HepG2 (cell line): ENCODE data around the gene CD68. TPM values are rescaled to one million over a fixed set of nuclear protein-coding genes. Genes with fewer than 3 reads are reported as not detected.

Experiments
- DNMT1 ChIP-seq: sonication (generic); formaldehyde crosslinking; IDR thresholded peaks from 2 replicates; pipeline ENCODE4 v1.5.1; 2020; ENCODE audit warnings: mild to moderate bottlenecking, missing genetic modification reagents
- ELF3 ChIP-seq: IDR thresholded peaks from 2 replicates; pipeline ENCODE4 v1.6.1; 2016; ENCODE audit warnings: missing genetic modification reagents, missing compliant biosample characterization
- ETV6 ChIP-seq: sonication (generic); formaldehyde crosslinking; conservative IDR thresholded peaks from 2 replicates; pipeline ENCODE4 v1.4.0; 2020; ENCODE audit warnings: missing genetic modification reagents
- HDAC1 ChIP-seq: sonication (generic); formaldehyde crosslinking; IDR thresholded peaks from 2 replicates; pipeline ENCODE4 v1.5.1; 2020; ENCODE audit warnings: mild to moderate bottlenecking, missing genetic modification reagents
- IRF2 ChIP-seq: IDR thresholded peaks from 2 replicates; pipeline ENCODE4 v1.6.1; 2018; ENCODE audit warnings: missing genetic modification reagents, missing compliant biosample characterization
- MIER3 ChIP-seq: IDR thresholded peaks from 2 replicates; pipeline ENCODE4 v1.6.1; 2016; ENCODE audit warnings: missing compliant biosample characterization, borderline replicate concordance
- NCOA2 ChIP-seq: sonication (generic); formaldehyde crosslinking; IDR thresholded peaks from 2 replicates; pipeline ENCODE4 v1.8.0; 2022; ENCODE audit warnings: inconsistent platforms
- NFIB ChIP-seq: sonication (generic); formaldehyde crosslinking; IDR thresholded peaks from 2 replicates; pipeline ENCODE4 v1.9.0; 2021; ENCODE audit warnings: missing genetic modification reagents, mild to moderate bottlenecking, borderline replicate concordance
- NR2C2 ChIP-seq: sonication (generic); formaldehyde crosslinking; IDR thresholded peaks from 2 replicates; pipeline ENCODE4 v1.4.0; 2020; ENCODE audit warnings: missing genetic modification reagents, mild to moderate bottlenecking, moderate library complexity, borderline replicate concordance
- PRMT3 ChIP-seq: sonication (generic); formaldehyde crosslinking; IDR thresholded peaks from 2 replicates; pipeline ENCODE4 v1.8.1; 2022; ENCODE audit warnings: low read depth, mild to moderate bottlenecking, moderate library complexity, missing genetic modification reagents, borderline replicate concordance
- RXRA ChIP-seq: sonication (generic); formaldehyde crosslinking; IDR thresholded peaks from 2 replicates; pipeline ENCODE4 v1.5.1; 2020; ENCODE audit warnings: missing genetic modification reagents
- ZNF20 ChIP-seq: sonication (generic); formaldehyde crosslinking; IDR thresholded peaks from 2 replicates; pipeline ENCODE4 v1.4.0; 2020; ENCODE audit warnings: mild to moderate bottlenecking, moderate library complexity, missing genetic modification reagents
- ZNF205 ChIP-seq: IDR thresholded peaks from 2 replicates; pipeline ENCODE4 v1.6.1; 2018; ENCODE audit warnings: missing biosample characterization, missing genetic modification reagents
- ZNF546 ChIP-seq: sonication (generic); formaldehyde crosslinking; conservative IDR thresholded peaks from 2 replicates; pipeline ENCODE4 v1.8.1; 2023; ENCODE audit warnings: mild to moderate bottlenecking, missing genetic modification reagents
- ZNF724P ChIP-seq: sonication (generic); formaldehyde crosslinking; IDR thresholded peaks from 2 replicates; pipeline ENCODE4 v1.8.0; 2022; ENCODE audit warnings: missing genetic modification reagents, borderline replicate concordance
- ZNF747 ChIP-seq: sonication (generic); formaldehyde crosslinking; IDR thresholded peaks from 2 replicates; pipeline ENCODE4 v1.8.1; 2023; ENCODE audit warnings: missing genetic modification reagents, mild to moderate bottlenecking, borderline replicate concordance
- polyA plus RNA-seq, 8 experiments: library from polyadenylated mRNA; depleted of rRNA in 3 of 8; stranded (reverse) in 7 of 8; unstranded in 1 of 8; fragments of >200 nt; fragmentation: Illumina TruSeq in 4 of 8; extraction: Trizol in 4 of 8; gene quantifications; 2 replicates each; pipeline versions ENCODE4 v1.2.1 to v1.2.3, GENCODE V29; 2011 to 2016; ENCODE audit warnings: low read depth in 4 of 8, missing spikeins in 1 of 8, mixed read lengths in 1 of 8; ENCODE audit not compliant: insufficient read depth in 1 of 8
- total RNA-seq, 5 experiments: library from RNA; depleted of rRNA; stranded (reverse); fragments of >200 nt; fragmentation: Illumina TruSeq; extraction: Trizol; gene quantifications; 2 replicates each; pipeline ENCODE4 v1.2.3, GENCODE V29; 2016; ENCODE audit warnings: low read depth in 1 of 5
- TF ChIP-seq, protein P1 (sequence below): sonication (generic); formaldehyde crosslinking; IDR thresholded peaks from 2 replicates; pipeline ENCODE4 v1.8.1; 2023; ENCODE audit warnings: missing genetic modification reagents, inconsistent platforms, borderline replicate concordance
- TF ChIP-seq, protein P2 (sequence below): sonication (generic); formaldehyde crosslinking; IDR thresholded peaks from 2 replicates; pipeline ENCODE4 v1.4.0; 2020; ENCODE audit warnings: missing genetic modification reagents
- TF ChIP-seq, protein P3 (sequence below): sonication (generic); formaldehyde crosslinking; IDR thresholded peaks from 2 replicates; pipeline ENCODE4 v1.4.0; 2020; ENCODE audit warnings: low read depth, mild to moderate bottlenecking, missing genetic modification reagents
- TF ChIP-seq, protein P4 (sequence below): sonication (generic); formaldehyde crosslinking; IDR thresholded peaks from 2 replicates; pipeline ENCODE4 v1.8.0; 2022; ENCODE audit warnings: mild to moderate bottlenecking, missing genetic modification reagents; ENCODE audit not compliant: insufficient replicate concordance
- TF ChIP-seq, protein P5 (sequence below): sonication (generic); formaldehyde crosslinking; IDR thresholded peaks from 2 replicates; pipeline ENCODE4 v1.5.0; 2020; ENCODE audit warnings: missing genetic modification reagents, mild to moderate bottlenecking, borderline replicate concordance

CD68 gene
- total and polyA plus RNA-seq, 2 of the 13 experiments (the other 11 are each of a cell fraction or from before 2014, with no cell fraction given): 10.3 to 104 TPM

DNA sequence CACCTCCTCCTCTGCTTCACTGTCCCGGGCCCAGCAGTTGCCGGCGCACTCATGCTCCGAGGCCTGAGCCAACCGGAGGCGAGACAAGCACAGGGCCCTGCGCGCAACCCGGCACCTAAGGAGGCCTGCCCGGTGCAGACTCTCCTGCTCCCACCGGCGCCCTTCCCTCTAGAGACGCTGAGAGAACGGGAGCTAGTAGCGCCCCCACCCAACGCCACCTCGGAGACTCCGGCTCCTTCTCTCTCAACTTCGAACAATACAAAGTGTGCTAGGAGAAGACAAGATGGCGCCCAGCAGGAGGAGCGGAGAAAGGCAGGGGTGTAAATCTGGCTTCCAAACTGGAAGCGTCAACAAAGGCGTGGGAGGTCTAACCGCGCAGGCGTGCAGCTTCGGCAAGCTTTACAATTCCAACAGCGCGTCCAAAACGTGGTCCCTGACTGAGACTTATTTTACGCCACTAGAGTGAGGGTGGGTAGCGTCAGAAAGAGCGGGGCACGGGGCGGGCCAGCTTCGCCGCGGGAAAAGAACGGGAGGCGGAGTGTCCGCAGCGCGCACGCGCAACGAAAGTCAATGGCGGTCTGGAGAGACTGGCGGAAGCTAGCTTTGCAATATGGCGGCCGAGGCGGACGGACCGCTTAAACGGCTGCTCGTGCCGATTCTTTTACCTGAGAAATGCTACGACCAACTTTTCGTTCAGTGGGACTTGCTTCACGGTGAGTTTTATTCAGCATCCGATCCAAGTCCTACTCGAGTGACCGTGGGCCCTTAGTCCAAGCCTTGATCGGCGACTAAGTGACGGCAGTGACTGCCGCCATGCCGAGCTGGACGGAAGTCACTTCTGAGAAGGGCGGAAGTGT lies 4.0 kb downstream of the CD68 start, which contains the start of gene MPDU1 (continued):
- TF ChIP-seq, protein P1, sequence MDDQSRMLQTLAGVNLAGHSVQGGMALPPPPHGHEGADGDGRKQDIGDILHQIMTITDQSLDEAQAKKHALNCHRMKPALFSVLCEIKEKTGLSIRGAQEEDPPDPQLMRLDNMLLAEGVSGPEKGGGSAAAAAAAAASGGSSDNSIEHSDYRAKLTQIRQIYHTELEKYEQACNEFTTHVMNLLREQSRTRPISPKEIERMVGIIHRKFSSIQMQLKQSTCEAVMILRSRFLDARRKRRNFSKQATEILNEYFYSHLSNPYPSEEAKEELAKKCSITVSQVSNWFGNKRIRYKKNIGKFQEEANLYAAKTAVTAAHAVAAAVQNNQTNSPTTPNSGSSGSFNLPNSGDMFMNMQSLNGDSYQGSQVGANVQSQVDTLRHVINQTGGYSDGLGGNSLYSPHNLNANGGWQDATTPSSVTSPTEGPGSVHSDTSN (CRISPR knock-in tag): 0 out of 2 replicates have a peak, but pooled peaks have one; percentile 72
- TF ChIP-seq IRF2 (CRISPR knock-in tag) (peak; percentile 65; the same call in 1 of the 2 replicates), NFIB (CRISPR knock-in tag) (no peak), NCOA2 (CRISPR knock-in tag) (peak; percentile 12; the same call in 1 of the 2 replicates), NR2C2 (CRISPR knock-in tag) (peak; percentile 66; the same call in 1 of the 2 replicates), MIER3 (CRISPR knock-in tag) (peak; percentile 94), ELF3 (CRISPR knock-in tag) (peak; percentile 73), ZNF546 (no peak; the same call in 1 of the 2 replicates), HDAC1 (CRISPR knock-in tag) (peak; percentile 78), ZNF724P (CRISPR knock-in tag) (peak; percentile 50), RXRA (peak; percentile 36), DNMT1 (CRISPR knock-in tag) (no peak), PRMT3 (peak; percentile 50; the same call in 1 of the 2 replicates), ETV6 (CRISPR knock-in tag) (peak; percentile 54), ZNF747 (peak; percentile 90), ZNF20 (no peak), ZNF205 (peak; percentile 63; the same call in 1 of the 2 replicates)
- TF ChIP-seq, protein P2, sequence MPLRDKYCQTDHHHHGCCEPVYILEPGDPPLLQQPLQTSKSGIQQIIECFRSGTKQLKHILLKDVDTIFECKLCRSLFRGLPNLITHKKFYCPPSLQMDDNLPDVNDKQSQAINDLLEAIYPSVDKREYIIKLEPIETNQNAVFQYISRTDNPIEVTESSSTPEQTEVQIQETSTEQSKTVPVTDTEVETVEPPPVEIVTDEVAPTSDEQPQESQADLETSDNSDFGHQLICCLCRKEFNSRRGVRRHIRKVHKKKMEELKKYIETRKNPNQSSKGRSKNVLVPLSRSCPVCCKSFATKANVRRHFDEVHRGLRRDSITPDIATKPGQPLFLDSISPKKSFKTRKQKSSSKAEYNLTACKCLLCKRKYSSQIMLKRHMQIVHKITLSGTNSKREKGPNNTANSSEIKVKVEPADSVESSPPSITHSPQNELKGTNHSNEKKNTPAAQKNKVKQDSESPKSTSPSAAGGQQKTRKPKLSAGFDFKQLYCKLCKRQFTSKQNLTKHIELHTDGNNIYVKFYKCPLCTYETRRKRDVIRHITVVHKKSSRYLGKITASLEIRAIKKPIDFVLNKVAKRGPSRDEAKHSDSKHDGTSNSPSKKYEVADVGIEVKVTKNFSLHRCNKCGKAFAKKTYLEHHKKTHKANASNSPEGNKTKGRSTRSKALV: no peak
- TF ChIP-seq, protein P3, sequence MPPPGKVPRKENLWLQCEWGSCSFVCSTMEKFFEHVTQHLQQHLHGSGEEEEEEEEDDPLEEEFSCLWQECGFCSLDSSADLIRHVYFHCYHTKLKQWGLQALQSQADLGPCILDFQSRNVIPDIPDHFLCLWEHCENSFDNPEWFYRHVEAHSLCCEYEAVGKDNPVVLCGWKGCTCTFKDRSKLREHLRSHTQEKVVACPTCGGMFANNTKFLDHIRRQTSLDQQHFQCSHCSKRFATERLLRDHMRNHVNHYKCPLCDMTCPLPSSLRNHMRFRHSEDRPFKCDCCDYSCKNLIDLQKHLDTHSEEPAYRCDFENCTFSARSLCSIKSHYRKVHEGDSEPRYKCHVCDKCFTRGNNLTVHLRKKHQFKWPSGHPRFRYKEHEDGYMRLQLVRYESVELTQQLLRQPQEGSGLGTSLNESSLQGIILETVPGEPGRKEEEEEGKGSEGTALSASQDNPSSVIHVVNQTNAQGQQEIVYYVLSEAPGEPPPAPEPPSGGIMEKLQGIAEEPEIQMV (CRISPR knock-in tag): peak; percentile 59; the same call in 1 of the 2 replicates
- TF ChIP-seq, protein P4, sequence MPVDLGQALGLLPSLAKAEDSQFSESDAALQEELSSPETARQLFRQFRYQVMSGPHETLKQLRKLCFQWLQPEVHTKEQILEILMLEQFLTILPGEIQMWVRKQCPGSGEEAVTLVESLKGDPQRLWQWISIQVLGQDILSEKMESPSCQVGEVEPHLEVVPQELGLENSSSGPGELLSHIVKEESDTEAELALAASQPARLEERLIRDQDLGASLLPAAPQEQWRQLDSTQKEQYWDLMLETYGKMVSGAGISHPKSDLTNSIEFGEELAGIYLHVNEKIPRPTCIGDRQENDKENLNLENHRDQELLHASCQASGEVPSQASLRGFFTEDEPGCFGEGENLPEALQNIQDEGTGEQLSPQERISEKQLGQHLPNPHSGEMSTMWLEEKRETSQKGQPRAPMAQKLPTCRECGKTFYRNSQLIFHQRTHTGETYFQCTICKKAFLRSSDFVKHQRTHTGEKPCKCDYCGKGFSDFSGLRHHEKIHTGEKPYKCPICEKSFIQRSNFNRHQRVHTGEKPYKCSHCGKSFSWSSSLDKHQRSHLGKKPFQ (CRISPR knock-in tag): peak; percentile 31
- TF ChIP-seq, protein P5, sequence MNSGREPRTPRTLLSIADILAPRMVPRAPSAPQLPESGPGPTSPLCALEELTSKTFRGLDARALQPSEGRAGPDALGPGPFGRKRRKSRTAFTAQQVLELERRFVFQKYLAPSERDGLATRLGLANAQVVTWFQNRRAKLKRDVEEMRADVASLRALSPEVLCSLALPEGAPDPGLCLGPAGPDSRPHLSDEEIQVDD: no peak
